ENCODE data around the gene ZFYVE9. TPM values are rescaled to one million over a fixed set of nuclear protein-coding genes. Genes with fewer than 3 reads are reported as not detected.

Gene ZFYVE9
- total and polyA plus RNA-seq, 9 of the 15 experiments (the other 6 are each of a cell fraction or from before 2014, with no cell fraction given), result 0.52 to 14.4 (median 8.9) TPM

DNA sequence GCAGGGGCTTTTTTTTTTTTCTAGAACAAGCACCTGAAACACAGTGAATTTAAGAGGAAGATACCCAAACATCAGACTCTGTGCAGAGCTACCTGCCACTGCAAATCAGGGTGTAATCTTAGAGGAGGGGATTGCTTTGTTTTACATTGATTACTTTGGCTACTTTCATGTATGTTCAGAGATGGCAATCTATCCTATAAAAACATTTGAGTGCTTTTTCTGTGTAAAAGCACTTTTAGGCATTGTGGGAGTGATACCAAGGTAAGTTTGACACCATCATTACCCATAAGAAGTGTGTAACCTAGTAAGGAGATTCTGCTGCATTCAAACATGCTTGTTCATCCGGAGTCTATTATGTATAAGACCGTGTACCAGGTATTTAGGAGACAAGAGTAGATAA is 50.1 kb downstream of the ZFYVE9 start (continued):
- no peak for TF ChIP-seq L3MBTL2 (IDR thresholded peaks at IDR 0.05)
- no peak for TF ChIP-seq PRPF4 (IDR thresholded peaks at IDR 0.05; ENCODE audit: insufficient read depth, low read depth, low read length, poor library complexity, severe bottlenecking)
- TF ChIP-seq, protein P1, sequence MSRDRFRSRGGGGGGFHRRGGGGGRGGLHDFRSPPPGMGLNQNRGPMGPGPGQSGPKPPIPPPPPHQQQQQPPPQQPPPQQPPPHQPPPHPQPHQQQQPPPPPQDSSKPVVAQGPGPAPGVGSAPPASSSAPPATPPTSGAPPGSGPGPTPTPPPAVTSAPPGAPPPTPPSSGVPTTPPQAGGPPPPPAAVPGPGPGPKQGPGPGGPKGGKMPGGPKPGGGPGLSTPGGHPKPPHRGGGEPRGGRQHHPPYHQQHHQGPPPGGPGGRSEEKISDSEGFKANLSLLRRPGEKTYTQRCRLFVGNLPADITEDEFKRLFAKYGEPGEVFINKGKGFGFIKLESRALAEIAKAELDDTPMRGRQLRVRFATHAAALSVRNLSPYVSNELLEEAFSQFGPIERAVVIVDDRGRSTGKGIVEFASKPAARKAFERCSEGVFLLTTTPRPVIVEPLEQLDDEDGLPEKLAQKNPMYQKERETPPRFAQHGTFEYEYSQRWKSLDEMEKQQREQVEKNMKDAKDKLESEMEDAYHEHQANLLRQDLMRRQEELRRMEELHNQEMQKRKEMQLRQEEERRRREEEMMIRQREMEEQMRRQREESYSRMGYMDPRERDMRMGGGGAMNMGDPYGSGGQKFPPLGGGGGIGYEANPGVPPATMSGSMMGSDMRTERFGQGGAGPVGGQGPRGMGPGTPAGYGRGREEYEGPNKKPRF (IDR thresholded peaks at IDR 0.05; ENCODE audit: low read depth, low read length), result no peak
- no peak for TF ChIP-seq POLR2A (conservative IDR thresholded peaks at IDR 0.05)
- no peak for TF ChIP-seq CREM (IDR thresholded peaks at IDR 0.05; ENCODE audit: low read depth)

DNA sequence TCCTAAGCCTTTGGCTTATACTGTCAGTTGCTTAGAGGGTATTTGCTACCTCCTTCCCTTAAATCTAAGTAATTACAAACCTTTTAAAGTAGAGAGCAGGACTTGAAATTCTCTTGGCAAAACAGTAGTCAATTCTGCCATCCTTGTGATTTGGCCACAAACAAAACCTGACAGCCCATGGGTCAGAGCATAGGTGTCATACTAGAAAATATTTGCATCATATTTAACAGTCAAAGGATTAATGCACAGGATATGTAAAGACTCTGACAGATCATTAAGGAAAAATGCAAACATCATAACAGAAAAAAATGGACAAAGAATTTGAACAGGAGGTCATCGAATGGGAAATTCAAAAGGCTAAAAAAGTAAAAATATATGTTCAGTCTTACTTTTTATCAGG is 50.5 kb downstream of the ZFYVE9 start:
- 89% methylated on average over 1 of the region's 1 CpG for WGBS (ENCODE audit: insufficient coverage, low coverage, missing lambda C conversion rate)
- in situ Hi-C loops (cut with MboI) (no loop called here), intact Hi-C loops (cut with micrococcal nuclease) (no loop called here)
- BruUV-seq (replicated peaks), result no TSS peak
- Histone ChIP-seq H3K9me1 (ENCODE audit: control insufficient read depth, insufficient read depth, low read length) (no peaks in the 10 kb centered on the region), H3K4me1 (replicated peaks in 1 of 2; ENCODE audit: control insufficient read depth in 2 of 2, insufficient read depth in 2 of 2, low read length in 2 of 2) (peaks cover 3 to 9% of the 10 kb centered on the region in 2 experiments; a peak in 3 of 5 replicates), H3K36me3 (ENCODE audit: control insufficient read depth, insufficient read depth, low read length) (no peaks in the 10 kb centered on the region), H2AFZ (ENCODE audit: low read depth, low read length) (no peak overlapping the region), H3K4me3 (no peak overlapping the region), H3K4me2 (ENCODE audit: insufficient read depth, low read length) (no peak overlapping the region), H3K79me2 (ENCODE audit: control insufficient read depth, insufficient read depth, low read length) (no peaks in the 10 kb centered on the region), H4K20me1 (replicated peaks; ENCODE audit: control insufficient read depth, insufficient read depth, low read length) (no peaks in the 10 kb centered on the region), H3K27ac (ENCODE audit: extremely low read depth, low read depth, low read length) (no peak overlapping the region), H3K27me3 (ENCODE audit: control insufficient read depth in 2 of 2, insufficient read depth in 2 of 2, low read length in 2 of 2) (no peaks in the 10 kb centered on the region), H3K9me3 (replicated peaks; ENCODE audit: control insufficient read depth, insufficient read depth, low read depth, low read length) (no peaks in the 10 kb centered on the region), H3K9ac (ENCODE audit: insufficient read depth in 1 of 2, low read depth in 2 of 2, low read length in 2 of 2) (no peak overlapping the region)
- FAIRE-seq, result no peak
- DNase-seq (ENCODE audit: extremely low read depth in 1 of 4, low spot score in 3 of 4), result no peak
- no peak for ATAC-seq
- ChIA-PET CTCF (ENCODE audit: low intra/inter-chr PET ratio) (no interaction called here), POLR2A (no interaction called here)
- TF ChIP-seq, protein P2, sequence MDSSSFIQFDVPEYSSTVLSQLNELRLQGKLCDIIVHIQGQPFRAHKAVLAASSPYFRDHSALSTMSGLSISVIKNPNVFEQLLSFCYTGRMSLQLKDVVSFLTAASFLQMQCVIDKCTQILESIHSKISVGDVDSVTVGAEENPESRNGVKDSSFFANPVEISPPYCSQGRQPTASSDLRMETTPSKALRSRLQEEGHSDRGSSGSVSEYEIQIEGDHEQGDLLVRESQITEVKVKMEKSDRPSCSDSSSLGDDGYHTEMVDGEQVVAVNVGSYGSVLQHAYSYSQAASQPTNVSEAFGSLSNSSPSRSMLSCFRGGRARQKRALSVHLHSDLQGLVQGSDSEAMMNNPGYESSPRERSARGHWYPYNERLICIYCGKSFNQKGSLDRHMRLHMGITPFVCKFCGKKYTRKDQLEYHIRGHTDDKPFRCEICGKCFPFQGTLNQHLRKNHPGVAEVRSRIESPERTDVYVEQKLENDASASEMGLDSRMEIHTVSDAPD (CRISPR knock-in tag; IDR thresholded peaks at IDR 0.05), result no peak
- TF ChIP-seq NR2F6 (CRISPR knock-in tag; IDR thresholded peaks at IDR 0.05) (no peak), ZBED1 (IDR thresholded peaks at IDR 0.05) (no peak), ZNF133 (CRISPR knock-in tag; IDR thresholded peaks at IDR 0.05) (no peak), ZNF444 (CRISPR knock-in tag; IDR thresholded peaks at IDR 0.05) (no peak), ZNF408 (CRISPR knock-in tag; IDR thresholded peaks at IDR 0.05; ENCODE audit: low read depth) (no peak), CHD1 (IDR thresholded peaks at IDR 0.05; ENCODE audit: low read length) (no peak), PHF8 (IDR thresholded peaks at IDR 0.05; ENCODE audit: borderline replicate concordance, low read length) (no peak)
- TF ChIP-seq, protein P3, sequence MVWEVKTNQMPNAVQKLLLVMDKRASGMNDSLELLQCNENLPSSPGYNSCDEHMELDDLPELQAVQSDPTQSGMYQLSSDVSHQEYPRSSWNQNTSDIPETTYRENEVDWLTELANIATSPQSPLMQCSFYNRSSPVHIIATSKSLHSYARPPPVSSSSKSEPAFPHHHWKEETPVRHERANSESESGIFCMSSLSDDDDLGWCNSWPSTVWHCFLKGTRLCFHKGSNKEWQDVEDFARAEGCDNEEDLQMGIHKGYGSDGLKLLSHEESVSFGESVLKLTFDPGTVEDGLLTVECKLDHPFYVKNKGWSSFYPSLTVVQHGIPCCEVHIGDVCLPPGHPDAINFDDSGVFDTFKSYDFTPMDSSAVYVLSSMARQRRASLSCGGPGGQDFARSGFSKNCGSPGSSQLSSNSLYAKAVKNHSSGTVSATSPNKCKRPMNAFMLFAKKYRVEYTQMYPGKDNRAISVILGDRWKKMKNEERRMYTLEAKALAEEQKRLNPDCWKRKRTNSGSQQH (CRISPR knock-in tag; IDR thresholded peaks at IDR 0.05), result no peak
- TF ChIP-seq, protein P4, sequence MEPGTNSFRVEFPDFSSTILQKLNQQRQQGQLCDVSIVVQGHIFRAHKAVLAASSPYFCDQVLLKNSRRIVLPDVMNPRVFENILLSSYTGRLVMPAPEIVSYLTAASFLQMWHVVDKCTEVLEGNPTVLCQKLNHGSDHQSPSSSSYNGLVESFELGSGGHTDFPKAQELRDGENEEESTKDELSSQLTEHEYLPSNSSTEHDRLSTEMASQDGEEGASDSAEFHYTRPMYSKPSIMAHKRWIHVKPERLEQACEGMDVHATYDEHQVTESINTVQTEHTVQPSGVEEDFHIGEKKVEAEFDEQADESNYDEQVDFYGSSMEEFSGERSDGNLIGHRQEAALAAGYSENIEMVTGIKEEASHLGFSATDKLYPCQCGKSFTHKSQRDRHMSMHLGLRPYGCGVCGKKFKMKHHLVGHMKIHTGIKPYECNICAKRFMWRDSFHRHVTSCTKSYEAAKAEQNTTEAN (CRISPR knock-in tag; IDR thresholded peaks at IDR 0.05), result no peak
- TF ChIP-seq, protein P5, sequence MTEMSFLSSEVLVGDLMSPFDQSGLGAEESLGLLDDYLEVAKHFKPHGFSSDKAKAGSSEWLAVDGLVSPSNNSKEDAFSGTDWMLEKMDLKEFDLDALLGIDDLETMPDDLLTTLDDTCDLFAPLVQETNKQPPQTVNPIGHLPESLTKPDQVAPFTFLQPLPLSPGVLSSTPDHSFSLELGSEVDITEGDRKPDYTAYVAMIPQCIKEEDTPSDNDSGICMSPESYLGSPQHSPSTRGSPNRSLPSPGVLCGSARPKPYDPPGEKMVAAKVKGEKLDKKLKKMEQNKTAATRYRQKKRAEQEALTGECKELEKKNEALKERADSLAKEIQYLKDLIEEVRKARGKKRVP (CRISPR knock-in tag; IDR thresholded peaks at IDR 0.05), result no peak

Measured in K562 (cell line).